NK-92 (cell line): Measurements from ENCODE around the gene APLP1.
"Not testable (repeated sequence)": the region's sequence is repeated elsewhere in the genome, so short reads cannot be mapped to it uniquely, and the experiment has no call there.

Experiments
- DNase-seq: peaks from one replicate; lab custom pipeline; 2025; ENCODE audit not compliant: unreplicated experiment; lab: John Stamatoyannopoulos, UW

The APLP1 gene

DNA sequence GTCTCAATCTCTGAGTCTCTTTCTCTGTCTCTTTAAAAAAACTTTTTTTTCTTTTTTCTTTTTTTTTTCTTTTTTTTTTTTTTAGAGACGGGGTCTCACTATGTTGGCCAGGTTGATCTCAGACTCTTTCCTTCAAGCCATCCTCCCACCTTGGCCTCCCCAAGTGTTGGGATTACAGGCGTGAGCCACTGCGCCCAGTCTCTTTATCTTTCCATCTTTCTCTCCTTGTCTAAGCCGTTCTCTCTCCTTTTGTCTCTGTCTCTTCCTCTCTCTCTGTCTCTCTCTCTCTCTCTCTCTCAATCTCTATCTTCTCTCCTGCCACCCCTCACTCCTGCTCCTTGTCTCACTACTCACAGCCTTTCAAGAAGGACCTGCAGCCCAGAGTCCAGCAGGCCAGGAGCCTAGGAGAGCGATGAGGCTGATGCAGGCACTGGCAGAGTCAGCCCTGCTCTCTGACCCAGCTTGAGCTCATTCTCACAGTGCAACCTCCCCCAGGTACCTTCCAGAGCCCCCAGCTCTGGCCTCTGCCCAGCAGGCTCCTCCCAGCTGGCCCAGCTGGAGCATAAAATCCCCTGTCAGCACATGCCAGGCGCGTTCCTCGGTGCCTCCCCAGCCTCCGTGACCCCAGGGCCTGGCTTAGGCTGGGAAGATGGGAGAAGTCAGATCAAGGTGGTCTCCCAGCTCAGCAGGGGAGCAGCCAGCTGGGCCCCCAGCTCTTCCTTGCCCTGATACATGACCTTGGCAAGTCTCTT lies 16.2 kb upstream of the APLP1 start, which contains the start of gene NPHS1:
TSS of gene NPHS1 (minus strand) at position 476 of the 752 bp plus-strand sequence. CDS start 667 bp downstream, outside the sequence.
- no peak for DNase-seq

DNA sequence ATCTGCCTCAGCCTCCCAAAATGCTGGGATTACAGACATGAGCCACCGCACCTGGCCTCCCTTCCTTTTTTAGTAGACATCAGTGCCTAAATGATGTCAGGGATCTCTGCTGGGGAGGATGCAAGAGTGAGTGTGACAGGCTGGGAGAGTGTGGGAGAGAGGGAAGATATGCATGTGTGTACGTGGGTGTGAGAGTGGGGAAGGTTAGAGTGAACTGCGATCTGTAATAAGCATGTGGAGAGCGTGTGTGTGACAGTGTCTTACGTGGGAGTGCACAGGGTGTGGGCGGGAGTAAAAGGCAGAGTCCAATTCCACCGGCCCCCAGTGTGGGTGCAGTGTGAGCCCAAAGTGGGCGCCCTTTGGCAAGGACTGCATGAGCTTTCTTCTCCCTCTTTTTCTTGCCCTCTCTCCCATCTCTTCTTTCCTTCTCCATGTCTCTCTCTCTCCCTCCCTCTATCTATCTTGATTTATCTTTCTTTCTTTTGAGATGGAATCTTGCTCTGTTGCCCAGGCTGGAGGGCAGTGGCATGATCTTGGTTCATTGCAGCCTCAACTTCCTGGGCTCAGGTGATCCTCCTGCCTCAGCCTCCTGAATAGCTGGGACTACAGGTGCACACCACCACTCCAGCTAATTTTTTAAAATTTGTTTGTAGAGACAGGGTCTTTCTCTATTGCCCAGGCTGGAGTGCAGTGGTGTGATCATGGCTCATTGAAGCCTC lies 15.2 kb upstream of the APLP1 start:
- DNase-seq: no peak

DNA sequence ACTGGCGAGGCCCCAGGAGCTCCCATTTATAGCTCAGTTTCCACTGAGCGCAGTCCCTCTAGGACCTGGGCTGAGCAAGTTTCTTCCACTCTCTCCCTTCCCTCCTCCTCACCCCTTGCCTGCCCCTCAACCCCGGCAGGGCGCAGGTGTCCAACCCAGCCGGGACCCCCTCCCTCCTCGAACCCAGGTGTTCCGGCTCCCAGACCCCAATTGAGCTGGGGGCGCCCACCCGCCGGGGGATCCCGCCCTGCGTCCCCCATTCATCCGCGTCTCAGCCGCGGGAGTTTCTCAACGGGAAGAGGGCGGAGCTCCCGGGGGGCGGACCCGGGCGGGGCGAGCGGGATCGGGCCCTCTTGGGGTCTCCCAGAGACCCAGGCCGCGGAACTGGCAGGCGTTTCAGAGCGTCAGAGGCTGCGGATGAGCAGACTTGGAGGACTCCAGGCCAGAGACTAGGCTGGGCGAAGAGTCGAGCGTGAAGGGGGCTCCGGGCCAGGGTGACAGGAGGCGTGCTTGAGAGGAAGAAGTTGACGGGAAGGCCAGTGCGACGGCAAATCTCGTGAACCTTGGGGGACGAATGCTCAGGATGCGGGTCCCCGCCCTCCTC lies 11.7 kb upstream of the APLP1 start, which contains the start of gene KIRREL2:
TSS of gene KIRREL2 (plus strand) at position 366 of the 604 bp plus-strand sequence. CDS start at position 575, 209 bp downstream.
- DNase-seq: no peak

DNA sequence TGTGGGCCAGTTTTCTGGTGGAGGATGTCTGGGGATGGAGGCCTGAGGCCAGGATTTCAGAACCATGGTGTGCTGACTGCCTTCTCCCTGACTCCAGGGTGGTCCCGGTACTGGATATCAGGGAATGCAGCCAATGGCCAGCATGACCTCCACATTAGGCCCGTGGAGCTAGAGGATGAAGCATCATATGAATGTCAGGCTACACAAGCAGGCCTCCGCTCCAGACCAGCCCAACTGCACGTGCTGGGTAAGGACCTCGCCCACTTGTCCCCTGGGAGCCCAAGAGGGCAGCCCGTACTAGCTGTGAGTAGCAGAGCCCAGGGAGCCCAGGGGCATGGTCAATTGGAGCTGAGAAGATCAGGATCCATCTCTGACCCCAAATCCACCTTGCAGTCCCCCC lies 10.1 kb upstream of the APLP1 start:
- no peak for DNase-seq

DNA sequence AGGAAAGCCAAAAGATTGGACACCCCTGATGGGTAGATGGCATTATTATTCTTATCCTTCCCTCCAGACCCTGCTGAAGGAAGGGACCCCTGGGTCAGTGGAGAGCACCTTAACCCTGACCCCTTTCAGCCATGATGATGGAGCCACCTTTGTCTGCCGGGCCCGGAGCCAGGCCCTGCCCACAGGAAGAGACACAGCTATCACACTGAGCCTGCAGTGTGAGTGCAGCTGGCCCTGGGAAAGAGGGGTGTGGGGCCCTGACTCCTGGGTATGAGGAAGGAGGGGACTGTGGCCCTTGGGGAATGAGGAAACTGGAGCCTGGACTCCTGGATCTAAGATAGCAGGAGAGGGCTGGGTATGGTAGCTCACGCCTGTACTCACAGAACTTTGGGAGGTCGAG lies 9.0 kb upstream of the APLP1 start:
- DNase-seq: no peak

- no peak for DNase-seq
Measured at GRCh38 chr19:35860436-35860817, 7.9 kb upstream of the APLP1 start.

DNA sequence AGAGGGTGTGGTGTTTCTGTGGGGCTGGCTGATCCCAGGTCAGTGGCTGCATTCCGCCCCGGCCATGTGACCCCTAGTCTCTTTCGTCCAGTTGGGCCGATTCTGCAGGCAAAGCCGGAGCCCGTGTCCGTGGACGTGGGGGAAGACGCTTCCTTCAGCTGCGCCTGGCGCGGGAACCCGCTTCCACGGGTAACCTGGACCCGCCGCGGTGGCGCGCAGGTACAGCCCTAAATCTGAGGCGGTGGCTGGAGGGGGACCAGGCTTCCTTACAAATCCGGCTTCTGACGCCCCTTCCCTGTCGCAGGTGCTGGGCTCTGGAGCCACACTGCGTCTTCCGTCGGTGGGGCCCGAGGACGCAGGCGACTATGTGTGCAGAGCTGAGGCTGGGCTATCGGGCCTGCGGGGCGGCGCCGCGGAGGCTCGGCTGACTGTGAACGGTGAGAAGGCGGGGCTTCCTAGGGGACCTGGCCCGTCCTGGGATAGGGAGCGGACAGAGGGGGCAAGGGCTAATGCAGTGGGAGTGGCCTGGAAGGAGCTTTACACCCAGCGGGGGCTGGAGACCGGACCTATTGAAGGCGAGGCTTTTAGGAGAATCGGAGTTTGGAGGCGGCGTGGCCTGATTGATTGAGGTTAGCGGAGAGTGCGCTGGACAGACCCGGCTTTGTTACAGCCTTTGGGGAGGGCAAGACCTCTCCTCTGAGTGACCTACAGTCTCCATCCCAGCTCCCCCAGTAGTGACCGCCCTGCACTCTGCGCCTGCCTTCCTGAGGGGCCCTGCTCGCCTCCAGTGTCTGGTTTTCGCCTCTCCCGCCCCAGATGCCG lies 7.3 kb upstream of the APLP1 start:
- DNase-seq: no peak

DNA sequence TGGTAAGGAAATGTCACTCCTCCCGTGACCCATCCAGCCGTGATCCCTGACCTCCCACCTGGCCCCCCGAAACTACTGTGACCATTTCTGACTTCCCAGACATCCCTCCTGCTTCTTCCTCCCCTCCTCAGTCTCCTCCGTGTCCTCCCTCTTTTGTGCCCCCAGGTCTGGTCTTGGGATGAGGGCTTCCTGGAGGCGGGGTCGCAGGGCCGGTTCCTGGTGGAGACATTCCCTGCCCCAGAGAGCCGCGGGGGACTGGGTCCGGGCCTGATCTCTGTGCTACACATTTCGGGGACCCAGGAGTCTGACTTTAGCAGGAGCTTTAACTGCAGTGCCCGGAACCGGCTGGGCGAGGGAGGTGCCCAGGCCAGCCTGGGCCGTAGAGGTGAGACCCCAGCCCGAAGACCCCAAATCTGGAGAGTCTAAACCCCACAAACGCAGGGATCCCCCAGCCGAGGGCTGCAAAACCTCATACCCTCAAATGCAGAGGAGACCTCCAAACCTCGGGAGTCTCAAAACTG lies 6.7 kb upstream of the APLP1 start:
- DNase-seq: no peak

GRCh38 chr19:35862528-35862927 lies 5.8 kb upstream of the APLP1 start:
- no peak for DNase-seq

DNA sequence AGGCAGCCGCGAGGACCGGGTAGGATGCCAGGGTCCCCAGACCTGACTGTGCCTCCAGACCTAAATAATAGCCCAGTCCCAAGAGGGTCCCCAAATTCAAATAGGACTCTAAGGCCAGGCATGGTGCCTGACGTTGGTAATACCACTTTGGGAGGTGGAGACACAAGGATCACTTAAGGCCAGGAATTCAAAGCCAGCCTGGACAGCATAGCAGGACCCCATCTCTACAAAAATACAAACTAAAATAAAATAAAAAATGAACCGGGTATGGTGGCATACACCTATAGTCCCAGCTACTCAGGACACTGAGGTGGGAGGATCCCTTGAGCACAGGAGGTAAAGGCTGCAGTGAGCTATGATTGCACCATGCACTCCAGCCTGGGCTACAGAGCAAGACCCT lies 5.4 kb upstream of the APLP1 start:
- DNase-seq: no peak

GRCh38 chr19:35868823-35869326 lies 501 bp downstream of the APLP1 start:
- DNase-seq: no peak

- no peak for DNase-seq
Measured at GRCh38 chr19:35869327-35870123, 1.2 kb downstream of the APLP1 start.

DNA sequence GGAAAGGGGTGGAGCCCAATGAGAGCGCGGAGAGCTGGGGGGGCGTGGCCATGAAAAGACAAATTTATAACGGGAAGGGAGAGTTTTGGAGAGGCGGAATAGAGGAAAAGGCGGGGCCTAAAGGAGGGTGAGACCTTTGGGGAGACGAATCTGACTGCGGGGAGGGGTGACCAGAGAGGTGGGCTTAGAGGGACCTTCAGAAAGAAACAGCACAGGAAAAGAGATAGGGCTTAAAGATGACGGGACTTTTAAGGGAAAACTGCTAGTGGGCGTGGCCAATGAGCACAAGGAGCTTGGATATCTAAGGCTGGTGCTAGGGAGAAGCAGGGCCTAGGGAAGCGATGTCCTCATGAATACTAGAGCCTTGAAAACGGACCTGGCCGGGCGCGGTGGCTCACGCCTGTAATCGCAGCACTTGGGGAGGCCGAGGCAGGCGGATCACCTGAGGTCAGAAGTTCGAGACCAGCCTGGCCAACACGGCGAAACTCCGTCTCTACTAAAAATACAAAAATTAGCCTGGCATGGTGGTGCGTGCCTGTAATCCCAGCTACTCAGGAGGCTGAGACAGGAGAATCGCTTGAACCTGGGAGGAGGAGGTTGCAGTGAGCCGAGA lies 1.9 kb downstream of the APLP1 start:
- not testable (repeated sequence) for DNase-seq

- no peak for DNase-seq
Measured at GRCh38 chr19:35870798-35871197, 2.4 kb downstream of the APLP1 start.

DNA sequence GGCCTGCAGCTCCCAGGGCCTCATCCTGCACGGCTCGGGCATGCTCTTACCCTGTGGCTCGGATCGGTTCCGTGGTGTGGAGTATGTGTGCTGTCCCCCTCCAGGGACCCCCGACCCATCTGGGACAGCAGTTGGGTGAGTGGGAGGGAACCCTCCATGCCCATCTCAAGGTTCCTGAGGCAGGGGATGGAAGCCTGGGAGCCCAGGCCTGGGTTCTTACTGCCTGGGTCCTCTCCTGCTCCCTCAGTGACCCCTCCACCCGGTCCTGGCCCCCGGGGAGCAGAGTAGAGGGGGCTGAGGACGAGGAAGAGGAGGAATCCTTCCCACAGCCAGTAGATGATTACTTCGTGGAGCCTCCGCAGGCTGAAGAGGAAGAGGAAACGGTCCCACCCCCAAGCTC lies 3.2 kb downstream of the APLP1 start:
- DNase-seq: no peak

GRCh38 chr19:35872180-35872579 lies 3.8 kb downstream of the APLP1 start:
- no peak for DNase-seq

DNA sequence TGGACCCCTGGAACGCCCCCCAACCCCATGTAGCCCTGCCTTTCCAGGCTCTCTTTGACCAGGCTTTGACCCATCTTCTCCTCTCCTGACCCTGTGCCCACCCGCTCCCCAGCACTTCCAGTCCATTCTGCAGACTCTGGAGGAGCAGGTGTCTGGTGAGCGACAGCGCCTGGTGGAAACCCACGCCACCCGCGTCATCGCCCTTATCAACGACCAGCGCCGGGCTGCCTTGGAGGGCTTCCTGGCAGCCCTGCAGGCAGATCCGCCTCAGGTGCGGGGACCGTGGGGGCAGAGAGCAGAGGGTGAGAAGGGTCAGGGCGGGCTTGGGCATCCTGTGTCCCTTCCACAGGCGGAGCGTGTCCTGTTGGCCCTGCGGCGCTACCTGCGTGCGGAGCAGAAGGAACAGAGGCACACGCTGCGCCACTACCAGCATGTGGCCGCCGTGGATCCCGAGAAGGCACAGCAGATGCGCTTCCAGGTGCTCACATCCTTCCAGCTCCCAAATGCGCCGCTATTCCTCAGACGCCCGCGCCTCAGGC lies 6.1 kb downstream of the APLP1 start:
- DNase-seq: no peak

DNA sequence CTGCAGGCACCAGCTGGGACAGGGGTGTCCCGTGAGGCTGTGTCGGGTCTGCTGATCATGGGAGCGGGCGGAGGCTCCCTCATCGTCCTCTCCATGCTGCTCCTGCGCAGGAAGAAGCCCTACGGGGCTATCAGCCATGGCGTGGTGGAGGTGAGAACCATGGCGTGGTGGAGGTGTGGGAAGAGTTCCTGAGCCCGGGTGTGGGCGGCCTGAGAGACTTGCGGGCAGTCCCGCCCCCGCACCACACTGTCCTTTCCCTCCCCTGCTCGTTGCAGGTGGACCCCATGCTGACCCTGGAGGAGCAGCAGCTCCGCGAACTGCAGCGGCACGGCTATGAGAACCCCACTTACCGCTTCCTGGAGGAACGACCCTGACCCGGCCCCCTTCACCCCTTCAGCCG lies 10.7 kb downstream of the APLP1 start:
- no peak for DNase-seq

GRCh38 chr19:35879770-35880317 lies 11.5 kb downstream of the APLP1 start:
- no peak for DNase-seq
